ENCODE data around the gene APOL6.

APOL6 gene

GRCh38 chr22:35641494-35642120 lies 6.6 kb upstream of the APOL6 start:
- H3K4me3 ChIP-seq (ENCODE audit: low read depth, low read length), result no peak overlapping the region
- no peak for DNase-seq (ENCODE audit: low read depth, low spot score)
- in situ Hi-C loops (cut with HindIII; ENCODE audit: low sequenced_read_pairs), result no loop called here
- no peak for TF ChIP-seq CTCF (IDR thresholded peaks at IDR 0.05; ENCODE audit: low read depth, low read length)

- no peak for DNase-seq (ENCODE audit: low read depth, low spot score)
- no peak for TF ChIP-seq CTCF (IDR thresholded peaks at IDR 0.05; ENCODE audit: low read depth, low read length)
- no peak overlapping the region for H3K4me3 ChIP-seq (ENCODE audit: low read depth, low read length)
- in situ Hi-C loops (cut with HindIII; ENCODE audit: low sequenced_read_pairs), result no loop called here
Measured at GRCh38 chr22:35642305-35642741, 5.9 kb upstream of the APOL6 start.

GRCh38 chr22:35643991-35644390 lies 4.3 kb upstream of the APOL6 start:
- H3K4me3 ChIP-seq (ENCODE audit: low read depth, low read length), result no peak overlapping the region
- DNase-seq (ENCODE audit: low read depth, low spot score), result no peak
- in situ Hi-C loops (cut with HindIII; ENCODE audit: low sequenced_read_pairs), result no loop called here
- TF ChIP-seq CTCF (IDR thresholded peaks at IDR 0.05; ENCODE audit: low read depth, low read length), result no peak

- in situ Hi-C loops (cut with HindIII; ENCODE audit: low sequenced_read_pairs), result no loop called here
- no peak overlapping the region for H3K4me3 ChIP-seq (ENCODE audit: low read depth, low read length)
- no peak for TF ChIP-seq CTCF (IDR thresholded peaks at IDR 0.05; ENCODE audit: low read depth, low read length)
- no peak for DNase-seq (ENCODE audit: low read depth, low spot score)
Measured at GRCh38 chr22:35645646-35646045, 2.6 kb upstream of the APOL6 start.

GRCh38 chr22:35649026-35649553 lies 844 bp downstream of the APOL6 start:
- no peak for DNase-seq (ENCODE audit: low read depth, low spot score)
- in situ Hi-C loops (cut with HindIII; ENCODE audit: low sequenced_read_pairs), result no loop called here
- no peak for TF ChIP-seq CTCF (IDR thresholded peaks at IDR 0.05; ENCODE audit: low read depth, low read length)
- H3K4me3 ChIP-seq (ENCODE audit: low read depth, low read length), result peak overlapping the region; percentile 55

GRCh38 chr22:35649636-35650250 lies 1.5 kb downstream of the APOL6 start:
- in situ Hi-C loops (cut with HindIII; ENCODE audit: low sequenced_read_pairs), result no loop called here
- no peak overlapping the region for H3K4me3 ChIP-seq (ENCODE audit: low read depth, low read length)
- TF ChIP-seq CTCF (IDR thresholded peaks at IDR 0.05; ENCODE audit: low read depth, low read length), result no peak
- DNase-seq (ENCODE audit: low read depth, low spot score), result no peak

Measured in astrocyte of the spinal cord (primary cell).